ENCODE measurements around the gene CRK.
"Not testable (repeated sequence)": the region's sequence is repeated elsewhere in the genome, so short reads cannot be mapped to it uniquely, and the experiment has no call there.

Gene CRK

DNA sequence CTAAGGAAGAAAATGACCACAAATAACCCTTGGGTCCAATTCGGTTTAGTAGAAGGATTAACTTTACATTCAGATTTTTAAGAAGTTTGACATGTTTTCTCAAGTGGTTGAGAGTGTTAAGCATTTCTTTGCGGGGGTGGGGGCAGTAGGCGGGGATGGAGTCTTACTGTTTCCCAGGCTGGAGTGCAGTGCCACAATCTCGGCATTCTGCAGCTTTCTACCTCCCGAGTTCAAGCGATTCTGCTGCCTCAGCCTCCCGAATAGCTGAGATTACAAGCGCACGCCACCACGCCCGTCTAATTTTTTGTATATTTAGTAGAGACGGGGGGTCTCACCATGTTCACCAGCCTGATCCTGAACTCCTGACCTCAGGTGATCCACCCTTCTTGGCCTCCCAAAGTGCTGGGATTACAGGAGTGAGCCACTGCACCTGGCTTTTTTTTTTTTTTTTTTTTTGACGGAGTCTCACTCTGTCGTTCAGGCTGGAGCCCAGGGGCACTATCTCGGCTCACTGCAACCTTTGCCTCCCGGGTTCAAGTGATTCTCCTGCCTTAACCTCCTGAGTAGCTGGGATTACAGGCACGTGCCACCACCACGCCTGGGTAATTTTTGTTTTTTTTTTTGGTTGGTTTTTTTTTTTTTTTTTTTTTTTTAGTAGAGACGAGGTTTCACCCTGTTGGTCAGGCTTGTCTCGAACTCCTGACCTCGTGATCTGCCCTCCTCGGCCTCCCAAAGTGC is 68.4 kb downstream of the CRK start:
- not testable (repeated sequence) for DNase-seq (ENCODE audit: low read depth, low spot score)

DNA sequence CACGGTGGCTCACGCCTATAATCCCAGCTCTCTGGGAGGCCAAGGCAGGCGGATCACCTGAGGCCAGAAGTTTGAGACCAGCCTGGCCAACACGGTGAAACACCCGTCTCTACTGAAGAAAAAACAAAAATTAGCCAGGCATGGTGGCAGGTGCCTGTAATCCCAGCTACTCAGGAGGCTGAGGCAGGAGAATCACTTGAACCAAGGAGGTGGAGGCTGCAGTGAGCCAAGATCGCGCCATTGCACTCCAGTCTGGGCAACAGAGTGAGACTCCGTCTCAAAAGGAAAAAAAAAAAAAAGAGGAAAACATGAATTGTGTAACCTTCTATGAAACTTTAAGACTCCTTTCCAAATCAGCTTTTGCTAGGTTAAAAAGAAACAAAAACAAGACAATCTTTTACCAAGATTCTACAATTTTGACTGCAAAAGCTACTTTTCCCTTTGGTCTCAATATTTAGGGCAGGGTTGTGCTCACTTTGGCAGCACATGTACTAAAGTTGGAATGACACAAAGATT is 69.3 kb downstream of the CRK start:
- DNase-seq (ENCODE audit: low read depth, low spot score): not testable (repeated sequence)

DNA sequence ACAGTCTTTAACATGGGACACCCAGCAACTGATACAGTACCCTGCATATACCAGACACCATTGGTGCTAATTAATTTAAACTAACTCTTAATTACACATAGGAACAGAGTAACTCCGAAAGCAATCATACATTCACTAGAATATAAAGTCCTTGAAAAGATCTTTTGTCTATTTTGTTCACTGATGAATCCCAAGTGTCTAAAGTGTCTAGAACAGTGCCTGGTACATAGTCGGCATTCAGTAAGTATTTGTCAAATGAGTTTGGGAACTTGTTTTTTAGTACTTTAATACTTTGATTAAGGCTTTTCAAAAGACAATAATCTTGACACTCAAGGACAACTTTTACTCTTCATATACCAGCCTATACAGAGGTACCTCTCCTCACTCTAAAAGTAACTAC is 69.8 kb downstream of the CRK start:
- DNase-seq (ENCODE audit: low read depth, low spot score): no peak

DNA sequence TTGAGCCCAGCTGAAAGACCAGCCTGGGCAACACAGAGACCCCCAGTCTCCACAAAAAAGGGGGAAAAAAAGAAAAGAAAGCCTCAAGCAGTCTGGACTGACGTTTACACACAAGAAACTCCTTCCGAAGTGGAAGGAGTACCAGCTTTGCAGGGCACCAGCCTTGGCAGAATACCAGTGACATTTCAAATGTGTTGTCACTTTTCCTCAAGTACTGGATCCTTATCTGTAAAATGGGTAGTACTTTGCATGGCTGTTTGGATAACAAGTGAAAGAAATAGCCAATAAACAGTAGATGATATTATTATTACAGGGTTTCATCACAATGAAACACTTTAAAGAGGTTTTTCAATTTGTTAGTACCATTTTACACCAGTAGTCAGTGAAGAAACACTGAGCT is 70.2 kb downstream of the CRK start:
- no peak for DNase-seq (ENCODE audit: low read depth, low spot score)

DNA sequence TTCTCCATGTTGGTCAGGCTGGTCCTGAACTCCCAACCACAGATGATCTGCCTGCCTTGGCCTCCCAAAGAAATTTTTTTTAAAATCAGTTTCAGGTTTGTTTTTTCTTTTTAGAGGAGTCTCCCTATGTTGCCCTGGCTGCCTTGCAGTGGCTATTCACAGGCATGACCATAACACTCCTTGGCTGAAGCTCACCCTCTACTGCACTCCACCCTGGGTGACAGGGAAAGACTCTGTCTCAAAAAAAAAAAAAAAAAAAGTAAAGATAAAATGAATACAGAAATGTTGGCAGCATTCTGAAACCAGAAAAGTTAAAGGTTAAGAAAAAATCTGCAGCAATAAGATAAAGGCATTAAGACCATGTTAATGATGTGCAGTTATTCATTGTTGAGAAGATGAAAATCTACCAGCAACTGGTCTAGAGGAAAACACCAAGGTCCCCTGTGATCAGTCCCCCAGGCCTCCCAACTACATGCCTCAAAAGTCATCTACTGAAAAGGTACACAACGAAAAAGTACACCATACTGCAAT is 71.1 kb downstream of the CRK start:
- DNase-seq (ENCODE audit: low read depth, low spot score): no peak

DNA sequence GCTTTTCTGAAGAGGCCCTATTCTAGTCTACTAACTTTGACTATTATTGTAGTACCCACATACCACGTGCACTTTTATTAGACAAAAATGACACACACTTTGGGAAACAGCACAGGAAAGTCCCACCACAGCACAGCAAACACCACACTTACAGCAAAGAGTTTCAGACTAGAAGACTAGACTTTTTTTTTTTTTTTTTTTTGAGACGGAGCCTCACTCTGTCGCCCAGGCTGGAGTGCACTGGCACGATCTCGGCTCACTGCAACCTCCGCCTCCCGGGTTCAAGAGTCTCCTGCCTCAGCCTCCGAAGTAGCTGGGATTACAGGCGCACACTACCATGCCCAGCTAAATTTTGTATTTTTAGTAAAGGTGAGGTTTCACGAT is 76.1 kb downstream of the CRK start:
- DNase-seq (ENCODE audit: low read depth, low spot score): no peak

DNA sequence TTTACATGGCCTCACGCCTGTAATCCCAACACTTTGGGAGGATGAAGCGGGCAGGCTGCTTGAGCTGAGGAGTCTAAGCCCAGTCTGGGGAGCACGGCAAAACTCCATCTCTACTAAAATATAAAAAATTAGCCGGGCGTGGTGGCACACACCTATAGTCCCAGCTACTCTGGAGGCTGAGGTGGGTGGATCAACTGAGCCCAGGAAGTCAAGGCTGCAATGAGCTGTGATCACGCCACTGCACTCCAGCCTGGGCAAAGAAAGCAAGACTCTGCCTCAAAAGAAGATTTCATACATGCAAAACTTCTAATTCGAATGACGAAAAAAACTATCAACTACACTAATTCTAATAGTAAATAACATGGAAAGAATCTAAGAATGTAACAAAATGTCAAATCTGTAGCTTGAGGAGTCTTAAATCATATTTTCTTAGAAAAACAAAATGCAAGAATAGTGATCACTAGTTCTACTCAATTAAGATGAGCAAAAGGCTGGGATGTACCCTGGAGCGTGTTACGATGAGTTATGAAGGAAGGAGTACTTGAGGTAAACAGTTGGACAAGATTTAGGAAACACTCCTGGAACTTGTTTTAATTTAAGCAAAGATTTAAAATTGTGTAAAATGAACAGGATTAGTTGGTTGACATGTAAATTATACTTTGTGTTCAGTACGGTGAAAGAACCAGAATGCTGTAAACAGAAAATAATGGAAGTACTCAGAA is 76.7 kb downstream of the CRK start:
- no peak for DNase-seq (ENCODE audit: low read depth, low spot score)

DNA sequence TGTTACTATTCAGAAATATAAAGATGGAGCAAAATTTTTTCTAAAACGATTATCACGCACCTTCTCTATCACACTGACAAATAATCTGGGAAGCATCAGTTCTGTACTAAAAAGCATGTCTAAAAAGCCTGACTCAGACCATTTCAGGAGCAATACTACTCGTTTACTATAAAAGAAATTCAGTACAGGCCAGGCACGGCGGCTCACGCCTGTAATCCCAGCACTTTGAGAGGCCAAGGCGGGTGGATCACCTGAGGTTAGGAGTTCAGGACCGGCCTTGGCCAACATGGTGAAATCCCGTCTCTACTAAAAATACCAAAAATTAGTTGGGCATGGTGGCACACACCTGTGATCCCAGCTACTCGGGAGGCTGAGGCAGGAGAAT is 77.6 kb downstream of the CRK start:
- not testable (repeated sequence) for DNase-seq (ENCODE audit: low read depth, low spot score)

DNA sequence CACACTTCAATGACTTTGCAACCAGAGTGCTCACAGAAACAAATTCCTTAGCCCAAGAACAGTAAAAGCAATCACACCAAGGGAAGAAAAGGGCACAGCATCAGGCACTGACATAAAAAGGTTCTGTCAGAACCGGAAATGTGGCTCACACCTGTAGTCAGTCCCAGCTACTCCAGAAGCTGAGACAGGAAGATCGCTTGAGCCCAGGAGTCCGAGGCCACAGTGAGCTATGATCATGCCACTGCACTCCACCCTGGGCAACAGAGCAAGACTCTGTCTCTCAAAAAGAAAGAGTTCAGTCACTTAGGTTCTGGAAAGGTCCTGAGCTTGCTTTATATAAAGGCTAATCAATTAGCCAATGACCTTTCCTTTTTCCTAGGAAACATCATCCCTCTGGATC is 78.7 kb downstream of the CRK start:
- DNase-seq (ENCODE audit: low read depth, low spot score): no peak

DNA sequence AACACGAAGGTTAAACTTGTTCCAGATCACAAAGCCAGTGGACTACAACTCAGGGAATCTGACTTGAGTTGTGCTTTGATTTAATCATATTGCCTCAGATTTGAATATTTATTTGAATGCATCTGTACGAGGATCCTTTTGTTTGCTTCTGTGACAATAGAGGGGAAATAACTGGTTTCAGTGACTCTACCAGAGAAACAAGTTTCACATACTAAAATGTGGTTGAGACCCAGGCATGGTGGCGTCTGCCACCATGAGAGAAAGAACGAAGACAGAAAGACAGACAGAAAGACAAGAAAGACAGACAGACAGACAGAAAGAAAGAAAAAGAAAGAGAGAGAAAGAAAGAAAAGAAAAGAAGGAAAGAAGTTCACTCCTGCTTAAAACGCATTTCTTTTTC is 80.0 kb downstream of the CRK start:
- no peak for DNase-seq (ENCODE audit: low read depth, low spot score)

DNA sequence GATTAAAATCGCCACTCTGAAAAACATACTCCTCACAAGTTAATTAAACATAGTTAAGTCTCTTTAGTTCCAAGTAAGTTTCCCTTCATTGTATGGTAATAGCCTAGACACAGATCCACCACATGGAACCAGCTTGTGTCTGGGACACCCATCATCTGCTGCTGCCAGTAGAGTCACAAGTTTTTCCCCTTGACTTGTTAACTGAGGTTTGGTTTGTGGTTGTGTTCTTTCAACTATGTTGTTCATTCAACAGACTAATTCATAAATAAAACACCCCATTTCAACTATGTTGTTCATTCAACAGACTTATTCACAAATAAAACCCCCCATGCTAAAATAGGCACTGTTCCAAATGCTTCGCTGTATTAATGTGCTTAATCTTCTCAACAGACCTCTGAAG is 80.4 kb downstream of the CRK start:
- no peak for DNase-seq (ENCODE audit: low read depth, low spot score)

DNA sequence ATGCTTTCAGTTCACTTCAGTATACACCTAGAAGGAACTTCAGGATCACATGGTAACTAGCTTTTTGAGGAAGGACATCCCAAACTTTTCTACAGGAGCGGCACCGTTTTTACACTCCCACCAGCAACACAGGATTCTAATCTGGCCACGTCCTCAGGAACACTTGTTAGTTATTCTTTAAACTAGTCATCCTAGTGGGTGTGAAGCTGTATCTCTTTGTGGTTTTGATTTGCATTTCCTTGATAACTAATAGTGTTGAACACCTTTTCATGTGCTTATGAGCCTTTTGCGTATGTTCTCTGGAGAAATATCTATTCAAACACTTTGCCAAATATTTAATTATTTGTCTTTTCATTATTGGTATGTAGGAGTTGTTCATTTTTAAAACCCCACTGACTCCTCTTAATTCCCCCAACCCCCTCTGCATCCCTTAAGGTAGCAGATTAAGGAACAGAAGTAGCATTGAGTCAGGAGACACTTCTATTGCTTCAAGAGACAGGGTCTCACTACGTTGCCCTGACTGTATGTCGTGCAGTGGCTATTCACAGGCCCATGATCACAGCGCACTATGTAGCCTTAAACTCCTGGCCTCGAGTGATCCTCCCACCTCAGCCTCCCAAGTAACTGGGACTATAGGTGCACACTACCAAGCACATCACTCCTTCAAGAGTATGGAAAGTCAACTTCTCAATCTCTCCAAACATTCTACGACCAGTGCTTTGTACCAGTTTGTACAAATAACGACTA is 81.4 kb downstream of the CRK start:
- no peak for DNase-seq (ENCODE audit: low read depth, low spot score)

DNA sequence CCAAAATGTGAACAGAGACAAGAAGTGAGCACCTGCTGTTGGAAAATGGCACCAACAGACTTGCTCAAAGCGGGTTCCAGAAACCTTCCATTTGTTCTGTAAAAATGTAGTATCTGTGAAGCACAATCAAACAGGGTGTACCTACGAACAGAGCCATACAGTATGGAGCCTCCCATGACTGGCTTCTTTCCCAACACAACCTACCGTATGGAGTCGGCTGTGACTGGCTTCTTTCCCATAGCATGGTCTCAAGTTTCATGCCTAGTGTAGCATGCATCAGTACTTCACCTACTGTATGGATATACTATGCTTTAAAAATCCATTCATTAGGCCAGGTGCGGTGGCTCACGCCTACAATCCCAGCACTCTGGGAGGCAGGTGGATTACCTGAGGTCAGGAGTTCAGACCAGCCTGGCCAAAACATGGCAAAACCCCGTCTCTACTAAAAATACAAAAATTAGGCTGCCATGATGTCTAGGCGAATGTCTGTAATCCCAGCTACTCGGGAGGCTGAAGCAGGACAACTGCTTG is 82.3 kb downstream of the CRK start:
- no peak for DNase-seq (ENCODE audit: low read depth, low spot score)

DNA sequence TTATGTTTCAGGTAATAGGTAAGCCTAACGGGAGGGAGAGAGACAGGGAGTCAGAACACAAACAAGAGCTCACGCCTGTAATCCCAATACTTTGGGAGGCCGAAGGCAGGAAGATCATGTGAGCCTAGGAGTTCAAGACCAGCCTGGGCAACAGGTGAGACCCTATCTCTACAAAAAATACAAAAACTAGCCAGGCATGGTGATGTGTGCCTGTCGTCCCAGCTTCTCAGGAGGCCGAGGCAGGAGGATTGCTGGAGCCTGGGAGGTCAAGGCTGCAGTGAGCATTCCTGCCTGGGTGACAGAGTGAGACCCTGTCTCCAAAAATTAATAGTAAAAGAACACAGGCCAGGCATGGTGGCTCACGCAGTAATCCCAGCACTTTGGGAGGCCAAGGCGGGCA is 83.4 kb downstream of the CRK start:
- DNase-seq (ENCODE audit: low read depth, low spot score): no peak

DNA sequence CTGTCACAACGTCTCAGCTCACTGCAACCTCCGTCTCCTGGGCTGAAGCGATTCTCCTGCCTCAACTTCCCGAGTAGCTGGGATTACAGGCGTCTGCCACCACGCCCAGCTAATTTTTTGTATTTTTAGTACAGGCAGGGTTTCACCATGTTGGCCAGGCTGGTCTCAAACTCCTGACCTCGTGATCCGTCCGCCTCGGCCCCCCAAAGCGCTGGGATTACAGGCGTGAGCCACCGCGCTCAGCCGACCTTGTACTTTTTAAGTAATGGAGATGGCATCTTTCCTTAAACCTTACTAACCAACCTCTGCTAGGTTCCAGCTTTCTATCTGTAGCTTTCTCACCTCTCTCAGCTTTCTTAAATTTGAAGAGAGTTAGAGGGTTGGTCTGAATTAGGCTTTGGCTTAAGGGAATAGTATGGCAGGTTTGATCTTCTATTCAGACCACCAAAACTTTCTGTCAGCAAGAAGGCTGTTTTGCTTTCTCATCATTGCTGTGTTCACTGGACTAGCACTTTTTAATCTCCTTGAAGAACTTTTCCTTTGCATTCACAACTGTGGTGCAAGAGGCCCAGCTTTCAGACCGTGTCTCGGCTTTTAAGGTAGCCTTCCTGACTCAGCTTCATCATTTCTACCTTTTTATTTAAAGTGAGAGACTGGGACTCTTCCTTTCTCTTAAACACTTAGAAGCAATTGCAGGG is 84.0 kb downstream of the CRK start:
- no peak for DNase-seq (ENCODE audit: low read depth, low spot score)
